GM12878 (cell line): ENCODE measurements around the gene FAM227B. TPM values are rescaled to one million over a fixed set of nuclear protein-coding genes. Genes with fewer than 3 reads are reported as not detected.

ENCODE experiments used
- ATAC-seq: fragments of 200-7000 bp; cut with Tn5 transposase; 3 replicates; pipeline ENCODE4 v1.9.1; 2020; ENCODE audit warnings: mild to moderate bottlenecking, moderate library complexity
- BruUV-seq: library from RNA; stranded (reverse); fragments of 400-500 nt; replicated peaks from 2 replicates; lab custom pipeline; 2021; lab: Mats Ljungman, UMichigan
- CTCF ChIA-PET: fragments of 300-600 bp; sonication (Branson Sonifier 250); formaldehyde crosslinking; extraction: SDS; loops from one replicate; lab custom pipeline; 2021; ENCODE audit warnings: inconsistent platforms; lab: Yijun Ruan, JAX
- POLR2A ChIA-PET: fragments of 350-600 bp; formaldehyde crosslinking; extraction: SDS; loops from one replicate; lab custom pipeline; 2021; ENCODE audit warnings: inconsistent platforms; lab: Charles Lee
- RAD21 ChIA-PET: fragments of 300-600 bp; sonication (Branson Sonifier 250); formaldehyde crosslinking; loops from one replicate; lab custom pipeline; 2023; ENCODE audit warnings: antibody characterized with exemption; ENCODE audit not compliant: unreplicated experiment; lab: Charles Lee
- SMC1A ChIA-PET: fragments of 300-600 bp; sonication (Branson Sonifier 250); formaldehyde crosslinking; loops from one replicate; lab custom pipeline; 2023; ENCODE audit not compliant: unreplicated experiment, uncharacterized antibody; lab: Charles Lee
- DNase-seq: peaks from one replicate; pipeline ENCODE4 v3.0.0-alpha.2; 2011; ENCODE audit warnings: low read depth, low spot score
- FAIRE-seq: peaks from 3 replicates; lab custom pipeline; 2011; peaks lifted over from hg19 to GRCh38; lab: Jason Lieb, UNC
- H2AFZ ChIP-seq: 2 replicates; pipeline ENCODE4 v1.6.0; 2011; ENCODE audit warnings: low read depth, low read length, control low read depth; ENCODE audit not compliant: control insufficient read depth
- H3K27ac ChIP-seq: 2 replicates; pipeline ENCODE4 v1.5.1; 2011; ENCODE audit warnings: control low read depth; ENCODE audit not compliant: control insufficient read depth, insufficient read depth
- H3K27me3 ChIP-seq, 2 experiments: replicated peaks in 1 of 2; 2 replicates each; pipeline versions ENCODE4 v1.6.0 to v1.6.1; 2011; ENCODE audit warnings: low read length in 1 of 2; ENCODE audit not compliant: control insufficient read depth in 2 of 2, insufficient read depth in 2 of 2
- H3K36me3 ChIP-seq, 2 experiments: 2 replicates each; pipeline ENCODE4 v1.5.1; 2011; ENCODE audit warnings: low read length in 1 of 2; ENCODE audit not compliant: control insufficient read depth in 2 of 2, insufficient read depth in 2 of 2
- H3K4me1 ChIP-seq: 2 replicates; pipeline ENCODE4 v1.6.1; 2011; ENCODE audit warnings: mild to moderate bottlenecking, low read length, moderate library complexity, mixed read lengths; ENCODE audit not compliant: control insufficient read depth, insufficient read depth
- H3K4me2 ChIP-seq: 2 replicates; pipeline ENCODE4 v1.6.0; 2011; ENCODE audit warnings: control low read depth; ENCODE audit not compliant: control insufficient read depth, insufficient read depth
- H3K4me3 ChIP-seq: fragments of 200-600 bp; sonication (generic); 2 replicates; pipeline ENCODE4 v1.5.1; 2016
- H3K79me2 ChIP-seq: 2 replicates; pipeline ENCODE4 v1.6.0; 2011; ENCODE audit warnings: low read length; ENCODE audit not compliant: control insufficient read depth, insufficient read depth
- H3K9ac ChIP-seq: 2 replicates; pipeline ENCODE4 v1.8.0; 2011; ENCODE audit warnings: low read length, control low read depth, mixed read lengths; ENCODE audit not compliant: control insufficient read depth, insufficient read depth
- H3K9me3 ChIP-seq: replicated peaks from 3 replicates; pipeline ENCODE4 v1.5.1; 2011; ENCODE audit warnings: mild to moderate bottlenecking, low read length; ENCODE audit not compliant: control insufficient read depth, insufficient read depth
- H4K20me1 ChIP-seq: 2 replicates; pipeline ENCODE4 v1.6.0; 2011; ENCODE audit not compliant: control insufficient read depth, insufficient read depth
- ATF3 ChIP-seq: IDR thresholded peaks from 2 replicates; pipeline ENCODE4 v1.6.1; 2011; ENCODE audit warnings: low read depth, mild to moderate bottlenecking, low read length, moderate library complexity, borderline replicate concordance; ENCODE audit errors: extremely low read depth
- BRCA1 ChIP-seq: IDR thresholded peaks from 2 replicates; pipeline ENCODE4 v1.6.1; 2011; ENCODE audit warnings: low read depth, low read length, improper control_type of control experiment
- KAT2A ChIP-seq: conservative IDR thresholded peaks from 2 replicates; pipeline ENCODE4 v1.6.1; 2011; ENCODE audit warnings: low read depth, low read length; ENCODE audit not compliant: control insufficient read depth
- MLLT1 ChIP-seq: fragments of 450-650 bp; IDR thresholded peaks from 2 replicates; pipeline ENCODE4 v1.6.1; 2016; ENCODE audit warnings: mild to moderate bottlenecking
- MTA3 ChIP-seq: IDR thresholded peaks from 2 replicates; pipeline ENCODE4 v1.6.1; 2012; ENCODE audit warnings: low read length, inconsistent platforms, borderline replicate concordance
- SKIL ChIP-seq: fragments of 450-650 bp; IDR thresholded peaks from 2 replicates; pipeline ENCODE4 v1.6.1; 2017; ENCODE audit warnings: mild to moderate bottlenecking, low read depth, inconsistent platforms; ENCODE audit not compliant: poor library complexity, severe bottlenecking
- SMC3 ChIP-seq: IDR thresholded peaks from 2 replicates; pipeline ENCODE4 v1.6.1; 2011; ENCODE audit warnings: low read length, improper control_type of control experiment, borderline replicate concordance
- STAT3 ChIP-seq: IDR thresholded peaks from 2 replicates; pipeline ENCODE4 v1.6.1; 2011; ENCODE audit warnings: low read depth, low read length, improper control_type of control experiment
- ZBTB40 ChIP-seq: fragments of 450-650 bp; IDR thresholded peaks from 2 replicates; pipeline ENCODE4 v1.6.1; 2016; ENCODE audit warnings: mild to moderate bottlenecking, moderate library complexity, borderline replicate concordance
- ZNF217 ChIP-seq: fragments of 450-650 bp; IDR thresholded peaks from 2 replicates; pipeline ENCODE4 v1.6.1; 2017; ENCODE audit warnings: antibody characterized with exemption, mild to moderate bottlenecking
- WGBS: methylation state at CpG from one replicate; pipeline ENCODE4 v1.1.6; 2016; ENCODE audit warnings: low lambda C conversion rate; ENCODE audit not compliant: insufficient replicate concordance, insufficient coverage; ENCODE audit errors: missing lambda C conversion rate; 5-methylcytosine and 5-hydroxymethylcytosine counted together
- in situ Hi-C: fragments of 300-500 bp; cut with MboI; formaldehyde crosslinking; loops from 9 replicates; pipeline ENCODE4 v1.14.3; 2018; ENCODE audit warnings: mixed read lengths
- intact Hi-C: fragments of 100-400 bp; cut with micrococcal nuclease; formaldehyde crosslinking; loops from one replicate; pipeline ENCODE4 v1.14.2; 2022; ENCODE audit not compliant: unreplicated experiment
- polyA plus RNA-seq, 11 experiments: library from polyadenylated mRNA; depleted of rRNA in 4 of 11; unstranded in 6 of 11; stranded (reverse) in 5 of 11; fragments of >200 nt; fragmentation: Nextera tagmentation in 4 of 11; fragmentation: Illumina TruSeq in 1 of 11; extraction: Ambion mirVana in 4 of 11; extraction: Trizol in 1 of 11; gene quantifications; 1 replicate in 1 of 11; 2 replicates in 10 of 11; pipeline versions ENCODE4 v1.2.1 to v1.2.3, GENCODE V29; 2011 to 2016; ENCODE audit warnings: inconsistent platforms in 2 of 11, missing spikeins in 2 of 11, low read depth in 1 of 11
- total RNA-seq, 4 experiments: library from RNA; depleted of rRNA in 3 of 4; stranded (reverse); fragments of >200 nt in 3 of 4; fragmentation: Illumina TruSeq in 1 of 4; extraction: Trizol in 1 of 4; gene quantifications; 2 replicates each; pipeline versions ENCODE4 v1.2.1 to v1.2.3, GENCODE V29; 2013 to 2021

FAM227B gene
- total and polyA plus RNA-seq, 10 of the 15 experiments (the other 5 are each of a cell fraction or from before 2014, with no cell fraction given): 3.9 to 12.6 (median 6.9) TPM

- H3K79me2 ChIP-seq: no peaks in the 10 kb centered on the region
- no peak overlapping the region for H3K9ac ChIP-seq
- no peaks in the 10 kb centered on the region for H3K36me3 ChIP-seq
- intact Hi-C loops: no loop called here
- ATAC-seq (no peak), DNase-seq (no peak), FAIRE-seq (no peak)
- in situ Hi-C loops: no loop called here
- ChIA-PET CTCF (no interaction called here), POLR2A (no interaction called here), SMC1A (interaction anchor here (0.7 kb wide), 1 partner anchor 668 kb away, joined by 3 read pairs; no protein-coding TSS in a partner anchor), RAD21 (no interaction called here)
- no peak overlapping the region for H2AFZ ChIP-seq
- no peak for TF ChIP-seq SMC3
- TF ChIP-seq ATF3: no peak
- TF ChIP-seq KAT2A: no peak
- H3K4me3 ChIP-seq: no peak overlapping the region
- BruUV-seq: no TSS peak
- H3K9me3 ChIP-seq: no peaks in the 10 kb centered on the region
- H3K27me3 ChIP-seq: no peaks in the 10 kb centered on the region
- H3K4me2 ChIP-seq: no peak overlapping the region
- H4K20me1 ChIP-seq: no peaks in the 10 kb centered on the region
- no peaks in the 10 kb centered on the region for H3K4me1 ChIP-seq
- no peak overlapping the region for H3K27ac ChIP-seq
Observed at GRCh38 chr15:49343546-49343945, 277.1 kb downstream of the FAM227B start.

GRCh38 chr15:49339656-49340055 lies 281.0 kb downstream of the FAM227B start:
- FAIRE-seq (no peak), ATAC-seq (no peak), DNase-seq (no peak)
- no peak overlapping the region for H3K27ac ChIP-seq
- H3K4me2 ChIP-seq: no peak overlapping the region
- H3K9ac ChIP-seq: no peak overlapping the region
- in situ Hi-C loops (no loop called here), intact Hi-C loops (no loop called here)
- no peak overlapping the region for H3K4me3 ChIP-seq
- ChIA-PET RAD21 (no interaction called here), CTCF (interaction anchor here (0.6 kb wide), 1 partner anchor 8 kb away, joined by 3 read pairs; no protein-coding TSS in a partner anchor), POLR2A (no interaction called here), SMC1A (no interaction called here)
- BruUV-seq: no TSS peak
- no peaks in the 10 kb centered on the region for H4K20me1 ChIP-seq
- H3K27me3 ChIP-seq: no peaks in the 10 kb centered on the region
- WGBS: 85% methylated on average over 10 of the region's 10 CpGs
- H3K36me3 ChIP-seq: no peaks in the 10 kb centered on the region
- no peak overlapping the region for H2AFZ ChIP-seq
- no peaks in the 10 kb centered on the region for H3K4me1 ChIP-seq
- no peaks in the 10 kb centered on the region for H3K79me2 ChIP-seq
- H3K9me3 ChIP-seq: no peaks in the 10 kb centered on the region
- no peak for TF ChIP-seq MTA3
- TF ChIP-seq MLLT1: no peak
- no peak for TF ChIP-seq SKIL
- TF ChIP-seq ZBTB40: no peak
- no peak for TF ChIP-seq STAT3
- TF ChIP-seq BRCA1: no peak
- no peak for TF ChIP-seq ZNF217
